Hematopoietic multipotent progenitor cell treated with erythropoietin and hydrocortisone succinate and interleukin-3 and kit ligand, for 15 days (in vitro differentiated cells): Measurements from ENCODE around the gene TAX1BP3.

Source experiments
- DNase-seq: peaks from one replicate; pipeline ENCODE4 v3.0.0-alpha.2; 2015; ENCODE audit warnings: low spot score

Gene TAX1BP3

DNA sequence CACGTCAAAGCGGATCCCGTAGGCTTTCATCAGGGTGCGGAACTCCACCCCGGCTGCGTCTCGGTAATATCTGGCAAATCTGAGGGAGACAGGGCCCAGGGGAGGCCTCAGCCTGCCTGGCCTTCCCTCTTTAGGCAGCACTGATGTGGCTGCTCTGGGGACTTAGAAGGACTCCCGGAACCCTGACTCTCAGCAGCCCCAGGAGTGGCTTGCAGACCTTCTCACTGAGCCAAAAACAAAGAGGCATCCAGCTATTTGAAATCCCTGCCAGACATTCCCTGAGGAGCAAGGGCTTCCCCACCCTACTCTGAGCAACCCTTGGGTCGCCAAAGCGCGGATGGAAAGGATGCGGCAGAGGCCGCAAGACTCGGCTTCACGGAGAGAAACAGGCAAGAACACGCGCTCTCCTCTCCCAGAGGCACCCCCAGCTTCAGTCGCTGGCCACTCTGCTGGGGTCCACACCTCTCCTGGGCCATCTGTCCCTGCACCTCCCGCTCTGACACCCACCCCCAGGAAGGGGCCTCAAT lies 19.7 kb upstream of the TAX1BP3 start:
- no peak for DNase-seq

- DNase-seq = no peak
Measured at GRCh38 chr17:3685174-3685573, 16.8 kb upstream of the TAX1BP3 start.

DNA sequence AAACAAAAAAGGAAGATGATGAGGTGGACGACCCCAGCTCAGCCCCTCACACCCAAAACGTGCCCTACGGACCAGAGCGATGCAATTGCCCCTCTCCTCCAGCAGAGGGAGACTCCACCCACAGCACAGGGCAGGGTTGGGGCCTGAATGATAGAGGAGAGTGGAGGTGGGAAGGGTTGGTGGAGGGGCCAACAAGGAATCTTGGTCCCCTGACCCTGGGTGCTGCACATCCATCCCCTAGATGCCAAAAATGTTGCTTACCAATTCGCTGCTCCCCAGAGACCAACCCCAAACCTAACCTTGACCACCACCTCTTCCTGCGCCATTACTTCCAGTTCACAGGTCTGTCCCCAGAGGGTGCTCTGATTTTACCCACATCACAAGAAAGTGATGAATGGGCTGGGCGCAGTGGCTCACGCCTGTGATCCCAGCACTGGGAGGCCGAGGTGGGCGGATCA lies 14.7 kb upstream of the TAX1BP3 start:
- DNase-seq = peak; percentile 61

- DNase-seq = no peak
Measured at GRCh38 chr17:3682033-3682432, 13.7 kb upstream of the TAX1BP3 start.

GRCh38 chr17:3681565-3681964 lies 13.2 kb upstream of the TAX1BP3 start:
- DNase-seq = no peak

- DNase-seq = no peak
Measured at GRCh38 chr17:3681057-3681456, 12.7 kb upstream of the TAX1BP3 start.

- no peak for DNase-seq
Measured at GRCh38 chr17:3679531-3680126, 11.3 kb upstream of the TAX1BP3 start.

GRCh38 chr17:3678821-3679530 lies 10.6 kb upstream of the TAX1BP3 start:
- DNase-seq = no peak

DNA sequence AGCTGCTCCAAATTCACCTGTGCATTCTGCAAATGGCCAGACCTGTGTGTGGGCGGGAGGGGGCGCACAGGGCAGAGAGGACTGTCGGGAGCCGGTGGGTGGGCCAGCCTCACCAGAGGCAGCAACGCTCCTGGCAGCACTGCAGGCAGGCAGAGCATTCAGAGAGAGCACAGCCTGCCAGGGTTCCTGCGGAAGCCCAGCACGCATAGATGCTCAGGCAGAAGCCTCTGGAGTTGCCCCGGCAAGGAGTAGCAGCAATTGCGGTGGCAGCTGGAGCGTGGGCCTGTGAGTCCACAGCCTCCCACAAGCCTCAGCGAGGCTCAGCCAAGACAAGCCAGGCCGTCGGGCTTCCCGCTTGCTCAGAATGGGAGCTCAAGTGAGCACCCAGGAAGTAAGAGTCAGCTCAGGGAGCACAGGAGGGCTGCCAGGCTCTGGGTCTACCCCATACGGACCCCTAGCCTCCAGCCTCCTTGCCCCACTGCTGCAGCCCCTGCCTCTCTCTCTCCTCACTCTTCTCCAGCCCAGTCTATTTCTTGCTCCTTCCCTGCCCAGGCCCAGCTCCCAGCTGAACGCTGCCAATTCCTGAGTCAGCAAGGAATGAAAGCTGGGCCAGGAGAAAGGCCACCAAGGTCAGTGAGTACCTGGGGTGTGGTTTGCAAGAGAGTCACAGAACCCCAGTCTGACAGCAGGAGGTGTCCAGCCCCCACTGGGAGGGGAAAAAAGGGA lies 9.9 kb upstream of the TAX1BP3 start:
- DNase-seq = no peak

DNA sequence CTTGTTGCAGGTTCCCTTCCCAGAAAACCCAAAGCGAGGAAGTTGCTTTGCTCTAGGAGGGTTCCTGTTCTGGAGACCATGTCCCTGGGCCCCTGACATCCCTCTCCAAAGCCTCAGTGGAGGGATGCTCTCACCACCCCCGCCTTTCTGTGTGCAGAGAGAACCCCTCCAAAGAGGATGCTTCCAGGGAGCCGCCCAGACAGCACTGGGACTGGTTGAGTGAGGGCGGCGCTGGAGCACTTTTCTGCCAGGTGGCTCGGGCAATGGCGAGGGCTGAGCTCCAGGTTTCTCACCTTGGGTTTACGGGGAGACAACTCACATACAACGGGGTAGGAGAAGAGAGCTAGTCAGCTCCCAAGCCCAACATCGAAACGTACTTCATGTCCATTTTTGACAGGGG lies 7.5 kb upstream of the TAX1BP3 start:
- DNase-seq = no peak

DNA sequence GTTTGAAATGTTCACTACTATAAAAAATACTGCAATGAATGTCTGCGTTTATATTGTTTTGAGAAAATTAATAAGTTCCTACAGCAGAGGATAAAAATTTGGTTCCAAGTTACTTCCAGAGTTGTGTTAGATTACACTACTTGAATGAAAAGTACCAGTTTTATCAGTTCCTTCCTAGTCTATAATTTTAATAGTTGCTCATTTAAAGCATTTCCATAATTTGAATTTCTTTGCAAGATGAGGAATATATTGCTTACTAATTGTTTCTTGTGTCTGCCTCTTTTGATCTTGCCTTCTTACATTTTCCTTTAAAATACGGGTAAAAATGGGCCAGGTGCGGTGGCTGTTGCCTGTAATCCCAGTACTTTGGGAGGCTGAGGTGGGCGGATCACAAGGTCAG lies 4.2 kb upstream of the TAX1BP3 start:
- no peak for DNase-seq

- no peak for DNase-seq
Measured at GRCh38 chr17:3669548-3669947, 1.2 kb upstream of the TAX1BP3 start.

- DNase-seq = no peak
Measured at GRCh38 chr17:3669085-3669347, 638 bp upstream of the TAX1BP3 start.

GRCh38 chr17:3667366-3668278 lies 756 bp downstream of the TAX1BP3 start:
- DNase-seq = peak; percentile 71

DNA sequence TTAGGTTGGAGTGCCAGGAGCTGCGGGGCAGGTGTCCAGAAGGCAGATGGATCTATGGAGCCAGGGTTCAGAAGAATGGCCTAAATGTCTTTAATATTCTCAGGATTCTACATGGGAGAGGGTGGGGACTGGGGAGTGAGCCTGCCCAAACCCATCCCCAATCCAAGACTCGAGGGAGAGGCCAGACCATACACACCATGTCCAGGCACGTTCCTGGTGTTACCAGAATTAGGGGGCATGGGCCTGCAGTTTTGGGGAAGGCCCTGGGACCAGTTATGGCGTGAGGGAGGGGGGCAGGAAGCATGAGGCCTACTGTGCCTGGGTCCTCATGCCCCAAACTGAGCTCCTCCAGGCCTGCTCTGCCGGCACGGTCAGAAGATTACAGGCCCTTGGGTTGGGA lies 1.9 kb downstream of the TAX1BP3 start:
- no peak for DNase-seq

GRCh38 chr17:3665834-3666233 lies 2.5 kb downstream of the TAX1BP3 start:
- DNase-seq = no peak

- no peak for DNase-seq
Measured at GRCh38 chr17:3663102-3664011, 5.0 kb downstream of the TAX1BP3 start.

GRCh38 chr17:3660311-3660891 lies 8.0 kb downstream of the TAX1BP3 start:
- no peak for DNase-seq

DNA sequence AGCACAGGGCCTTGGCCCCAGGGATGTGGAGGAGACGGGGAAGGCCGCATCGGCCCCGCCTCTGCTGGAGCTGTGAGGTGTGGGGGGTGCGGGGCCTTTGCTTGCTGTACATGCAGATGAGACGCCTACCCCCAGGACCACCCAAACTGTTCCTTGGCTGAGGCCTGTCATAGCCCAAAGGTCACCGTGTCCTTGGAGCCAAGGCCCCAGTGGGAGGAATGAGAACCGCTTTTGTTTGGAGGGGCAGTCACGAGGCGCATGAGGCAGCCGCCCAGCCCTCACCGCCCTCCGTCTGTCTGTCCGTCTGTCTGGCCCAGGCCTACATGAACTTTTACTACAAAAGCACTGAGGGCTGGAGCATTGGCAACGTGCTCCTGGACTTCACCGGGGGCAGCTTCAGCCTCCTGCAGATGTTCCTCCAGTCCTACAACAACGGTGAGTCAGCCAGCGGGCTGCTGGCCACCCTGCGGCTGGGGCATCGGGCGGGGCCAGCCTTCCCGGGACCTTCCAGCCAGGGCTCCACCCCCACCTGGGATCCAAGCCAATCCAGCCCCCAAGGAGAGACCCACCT lies 8.8 kb downstream of the TAX1BP3 start:
- no peak for DNase-seq

- no peak for DNase-seq
Measured at GRCh38 chr17:3658784-3659449, 9.5 kb downstream of the TAX1BP3 start.
